ENCODE results near the gene GALNT6.

Gene GALNT6

GRCh38 chr12:51328587-51328986 lies 62.6 kb downstream of the GALNT6 start:
- TF ChIP-seq, protein P1, sequence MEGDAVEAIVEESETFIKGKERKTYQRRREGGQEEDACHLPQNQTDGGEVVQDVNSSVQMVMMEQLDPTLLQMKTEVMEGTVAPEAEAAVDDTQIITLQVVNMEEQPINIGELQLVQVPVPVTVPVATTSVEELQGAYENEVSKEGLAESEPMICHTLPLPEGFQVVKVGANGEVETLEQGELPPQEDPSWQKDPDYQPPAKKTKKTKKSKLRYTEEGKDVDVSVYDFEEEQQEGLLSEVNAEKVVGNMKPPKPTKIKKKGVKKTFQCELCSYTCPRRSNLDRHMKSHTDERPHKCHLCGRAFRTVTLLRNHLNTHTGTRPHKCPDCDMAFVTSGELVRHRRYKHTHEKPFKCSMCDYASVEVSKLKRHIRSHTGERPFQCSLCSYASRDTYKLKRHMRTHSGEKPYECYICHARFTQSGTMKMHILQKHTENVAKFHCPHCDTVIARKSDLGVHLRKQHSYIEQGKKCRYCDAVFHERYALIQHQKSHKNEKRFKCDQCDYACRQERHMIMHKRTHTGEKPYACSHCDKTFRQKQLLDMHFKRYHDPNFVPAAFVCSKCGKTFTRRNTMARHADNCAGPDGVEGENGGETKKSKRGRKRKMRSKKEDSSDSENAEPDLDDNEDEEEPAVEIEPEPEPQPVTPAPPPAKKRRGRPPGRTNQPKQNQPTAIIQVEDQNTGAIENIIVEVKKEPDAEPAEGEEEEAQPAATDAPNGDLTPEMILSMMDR (conservative IDR thresholded peaks at IDR 0.05; ENCODE audit: control insufficient read depth, insufficient read depth, low read depth, low read length): no peak
- H3K4me3 ChIP-seq (ENCODE audit: control insufficient read depth, low read depth, low read length): no peak overlapping the region
- no peak for DNase-seq (ENCODE audit: low read depth)

DNA sequence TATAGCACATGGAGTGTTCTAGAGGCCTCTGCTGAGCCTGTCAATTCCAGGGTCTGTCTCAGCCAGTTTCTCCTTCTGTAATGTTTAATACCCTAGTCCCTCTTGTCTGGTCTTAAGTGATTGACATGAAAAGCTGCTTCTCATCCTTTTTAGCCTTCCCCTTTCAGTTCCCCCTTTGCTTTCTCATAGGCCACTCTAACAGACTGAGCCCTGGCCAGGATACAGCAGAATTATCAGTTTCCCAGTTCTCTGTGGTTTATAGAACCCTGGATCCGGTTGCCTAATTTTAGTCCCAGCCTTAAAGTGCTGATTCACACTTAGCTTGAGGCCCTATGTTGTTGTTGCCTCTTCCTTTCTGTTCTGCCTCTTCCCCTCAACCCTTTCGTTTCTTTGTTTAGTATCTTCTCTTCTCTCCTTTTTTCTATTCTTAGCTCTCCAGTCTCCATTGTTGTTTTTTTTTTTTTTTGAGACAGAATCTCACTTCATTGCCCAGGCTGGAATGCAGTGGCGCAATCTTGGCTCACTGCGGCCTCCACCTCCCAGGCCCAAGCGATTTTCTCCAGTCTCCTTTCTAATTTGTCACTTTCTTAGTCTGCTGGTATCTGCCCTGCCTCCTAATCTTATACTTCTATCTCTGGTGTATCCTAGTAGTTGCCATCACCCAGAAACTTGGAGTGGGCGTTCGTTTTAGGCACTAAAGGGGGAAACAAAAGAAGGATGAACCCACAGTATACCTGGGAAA lies 64.3 kb downstream of the GALNT6 start:
- DNase-seq (ENCODE audit: low read depth): peak; percentile 57
- no peak overlapping the region for H3K4me3 ChIP-seq (ENCODE audit: control insufficient read depth, low read depth, low read length)
- TF ChIP-seq, protein P1 (conservative IDR thresholded peaks at IDR 0.05; ENCODE audit: control insufficient read depth, insufficient read depth, low read depth, low read length): no peak

GRCh38 chr12:51324953-51325352 lies 66.3 kb downstream of the GALNT6 start:
- no peak overlapping the region for H3K4me3 ChIP-seq (ENCODE audit: control insufficient read depth, low read depth, low read length)
- DNase-seq (ENCODE audit: low read depth): no peak
- TF ChIP-seq, protein P1 (conservative IDR thresholded peaks at IDR 0.05; ENCODE audit: control insufficient read depth, insufficient read depth, low read depth, low read length): no peak

- no peak for DNase-seq (ENCODE audit: low read depth)
- TF ChIP-seq, protein P1 (conservative IDR thresholded peaks at IDR 0.05; ENCODE audit: control insufficient read depth, insufficient read depth, low read depth, low read length): no peak
These were observed 67.0 kb downstream of the GALNT6 start, which contains the start of gene BIN2 for GRCh38 chr12:51323966-51324895. Gene BIN2, minus strand, starts transcription at chr12:51324174. Its CDS starts 72 bp downstream, at chr12:51324102.

DNA sequence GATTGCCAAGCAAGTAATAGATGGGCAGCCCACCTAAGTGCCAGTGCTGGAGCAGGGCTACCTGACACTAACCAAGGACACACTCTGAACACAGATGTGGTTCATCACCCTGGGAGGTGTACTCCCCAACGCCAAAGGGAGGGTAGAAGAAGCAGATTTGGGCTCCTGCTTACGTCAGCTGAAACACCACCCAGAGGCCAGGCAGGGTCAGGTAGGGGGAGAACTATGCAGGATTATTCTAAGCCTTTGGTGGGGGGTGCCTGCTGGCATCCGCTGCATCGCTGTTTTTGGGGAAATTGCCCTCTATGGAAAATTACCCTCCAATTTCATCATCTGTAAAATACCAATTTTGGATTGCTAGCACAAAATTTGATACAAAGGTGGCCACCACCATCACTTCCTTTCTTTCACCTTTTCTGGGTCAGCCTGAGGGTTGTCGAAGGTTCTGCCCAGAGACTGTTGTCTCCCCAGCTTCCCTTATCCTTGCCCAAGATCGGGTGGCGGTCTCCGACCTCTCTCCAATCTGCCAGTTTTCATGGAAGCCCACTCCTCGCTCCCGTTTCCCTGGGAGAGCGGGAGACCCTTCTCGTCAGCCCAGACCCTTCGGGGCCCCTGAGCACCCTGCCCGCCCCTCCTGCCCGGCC lies 67.8 kb downstream of the GALNT6 start:
- DNase-seq (ENCODE audit: low read depth): no peak
- TF ChIP-seq, protein P1 (conservative IDR thresholded peaks at IDR 0.05; ENCODE audit: control insufficient read depth, insufficient read depth, low read depth, low read length): no peak
- no peak overlapping the region for H3K4me3 ChIP-seq (ENCODE audit: control insufficient read depth, low read depth, low read length)

More at GRCh38 chr12:51323966-51324895, 67.0 kb downstream of the GALNT6 start, which contains the start of gene BIN2:
- no peak within 1 kb of the TSS for H3K4me3 ChIP-seq (ENCODE audit: control insufficient read depth, low read depth, low read length)

- TF ChIP-seq, protein P1 (conservative IDR thresholded peaks at IDR 0.05; ENCODE audit: control insufficient read depth, insufficient read depth, low read depth, low read length): no peak
- H3K4me3 ChIP-seq (ENCODE audit: control insufficient read depth, low read depth, low read length): no peak overlapping the region
- no peak for DNase-seq (ENCODE audit: low read depth)
These were observed 68.8 kb downstream of the GALNT6 start for GRCh38 chr12:51322452-51322851.
